ENCODE measurements around the gene PEPD.

Gene PEPD

DNA sequence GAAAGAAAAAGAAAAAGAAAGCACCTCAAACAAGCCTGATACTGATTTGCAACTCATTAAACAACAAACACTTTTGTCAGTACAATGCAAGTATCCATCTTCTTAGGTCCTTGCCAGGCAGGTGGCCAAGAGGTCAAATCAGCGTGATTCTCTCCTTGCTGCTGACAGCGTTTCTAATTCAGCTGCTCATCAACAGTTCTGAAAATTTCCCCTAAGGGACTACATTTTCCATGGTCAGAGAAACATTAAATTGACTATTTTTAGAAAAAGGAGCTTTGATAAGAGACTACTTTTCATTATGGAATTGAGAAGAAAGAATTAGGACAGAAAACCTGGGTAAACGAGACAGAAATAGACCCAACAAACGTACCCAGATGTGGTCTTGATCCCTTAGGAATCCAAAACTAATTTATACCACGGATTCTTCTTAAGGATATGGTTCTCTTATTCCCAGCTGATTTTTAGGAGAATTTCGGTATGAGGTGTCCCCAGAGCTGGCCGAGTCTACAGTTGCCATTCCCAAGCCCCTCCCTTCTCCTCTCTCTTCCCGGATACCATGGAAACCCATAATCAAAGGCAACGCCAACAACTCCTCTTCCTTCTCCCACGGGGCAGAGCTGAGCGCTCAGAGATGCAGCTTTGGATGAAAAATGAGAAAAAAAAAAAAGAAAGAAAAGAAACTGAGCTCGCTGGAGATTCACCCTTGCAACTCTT lies 177.6 kb downstream of the PEPD start:
- no peak overlapping the region for H3K27ac ChIP-seq (ENCODE audit: insufficient read depth, low read depth, low read length, poor library complexity, severe bottlenecking)
- H3K36me3 ChIP-seq (ENCODE audit: control insufficient read depth, insufficient read depth, low read length): no peaks in the 10 kb centered on the region
- H3K4me3 ChIP-seq (ENCODE audit: insufficient read depth, low read depth, low read length): no peak overlapping the region
- no peaks in the 10 kb centered on the region for H3K9me3 ChIP-seq (ENCODE audit: control insufficient read depth, low read length)
- peaks cover 3% of the 10 kb centered on the region for H3K4me1 ChIP-seq (ENCODE audit: control insufficient read depth, insufficient read depth, low read length)
- peaks cover 6% of the 10 kb centered on the region for H3K27me3 ChIP-seq (ENCODE audit: control insufficient read depth, insufficient read depth, low read length, poor library complexity, severe bottlenecking)
- 46 to 49% methylated on average over 11 to 12 of the region's 12 CpGs for WGBS, 2 experiments

DNA sequence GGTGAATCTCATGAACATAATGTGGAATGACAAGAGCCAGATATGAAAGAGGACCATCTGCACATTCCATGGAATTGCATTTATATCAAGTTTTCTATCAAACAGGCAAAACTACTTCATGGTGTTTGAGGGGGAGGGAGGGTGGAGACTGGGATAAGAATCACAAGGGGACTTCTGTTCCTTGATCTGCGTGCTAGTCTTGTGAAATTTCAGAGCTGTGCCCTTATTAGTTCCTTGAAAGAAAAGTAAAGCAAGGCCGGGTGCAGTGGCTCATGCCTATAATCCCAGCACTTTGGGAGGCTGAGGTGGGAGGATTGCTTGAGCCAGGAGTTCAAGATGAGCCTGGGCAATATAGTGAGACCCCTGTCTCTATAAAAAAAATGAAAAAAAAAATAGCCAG lies 178.3 kb downstream of the PEPD start:
- Histone ChIP-seq H3K4me3 (ENCODE audit: insufficient read depth, low read depth, low read length) (no peak overlapping the region), H3K27me3 (ENCODE audit: control insufficient read depth, insufficient read depth, low read length, poor library complexity, severe bottlenecking) (peaks cover 6% of the 10 kb centered on the region), H3K4me1 (ENCODE audit: control insufficient read depth, insufficient read depth, low read length) (peaks cover 3% of the 10 kb centered on the region), H3K36me3 (ENCODE audit: control insufficient read depth, insufficient read depth, low read length) (no peaks in the 10 kb centered on the region), H3K27ac (ENCODE audit: insufficient read depth, low read depth, low read length, poor library complexity, severe bottlenecking) (no peak overlapping the region), H3K9me3 (ENCODE audit: control insufficient read depth, low read length) (no peaks in the 10 kb centered on the region)
- WGBS, 2 experiments: 95 to 96% methylated on average over 2 of the region's 2 CpGs

DNA sequence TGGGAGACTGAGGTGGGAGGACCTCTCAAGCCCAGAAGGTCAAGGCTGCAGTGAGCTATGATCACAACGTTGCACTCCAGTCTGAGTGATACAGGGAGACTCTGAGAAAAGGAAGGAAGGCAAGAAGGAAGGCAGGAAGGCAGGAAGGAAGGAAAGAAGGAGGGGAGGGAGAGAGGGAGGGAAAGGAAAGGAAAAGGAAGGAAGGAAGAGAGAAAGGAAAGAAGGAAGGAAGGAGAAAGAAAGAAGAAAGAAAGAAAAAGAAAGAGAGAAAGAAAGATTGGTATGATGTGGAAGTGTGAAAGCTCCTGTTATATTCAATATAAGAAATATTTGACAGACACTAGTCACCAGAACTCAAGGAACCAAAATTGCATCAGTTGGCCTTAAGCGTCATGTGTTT lies 180.6 kb downstream of the PEPD start:
- H3K4me3 ChIP-seq (ENCODE audit: insufficient read depth, low read depth, low read length): no peak overlapping the region
- H3K27ac ChIP-seq (ENCODE audit: insufficient read depth, low read depth, low read length, poor library complexity, severe bottlenecking): no peak overlapping the region
- H3K4me1 ChIP-seq (ENCODE audit: control insufficient read depth, insufficient read depth, low read length): peaks cover 3% of the 10 kb centered on the region
- no peaks in the 10 kb centered on the region for H3K36me3 ChIP-seq (ENCODE audit: control insufficient read depth, insufficient read depth, low read length)
- peaks cover 6% of the 10 kb centered on the region for H3K27me3 ChIP-seq (ENCODE audit: control insufficient read depth, insufficient read depth, low read length, poor library complexity, severe bottlenecking)
- no peaks in the 10 kb centered on the region for H3K9me3 ChIP-seq (ENCODE audit: control insufficient read depth, low read length)
- 76% methylated on average over 2 of the region's 2 CpGs for WGBS, 2 experiments

DNA sequence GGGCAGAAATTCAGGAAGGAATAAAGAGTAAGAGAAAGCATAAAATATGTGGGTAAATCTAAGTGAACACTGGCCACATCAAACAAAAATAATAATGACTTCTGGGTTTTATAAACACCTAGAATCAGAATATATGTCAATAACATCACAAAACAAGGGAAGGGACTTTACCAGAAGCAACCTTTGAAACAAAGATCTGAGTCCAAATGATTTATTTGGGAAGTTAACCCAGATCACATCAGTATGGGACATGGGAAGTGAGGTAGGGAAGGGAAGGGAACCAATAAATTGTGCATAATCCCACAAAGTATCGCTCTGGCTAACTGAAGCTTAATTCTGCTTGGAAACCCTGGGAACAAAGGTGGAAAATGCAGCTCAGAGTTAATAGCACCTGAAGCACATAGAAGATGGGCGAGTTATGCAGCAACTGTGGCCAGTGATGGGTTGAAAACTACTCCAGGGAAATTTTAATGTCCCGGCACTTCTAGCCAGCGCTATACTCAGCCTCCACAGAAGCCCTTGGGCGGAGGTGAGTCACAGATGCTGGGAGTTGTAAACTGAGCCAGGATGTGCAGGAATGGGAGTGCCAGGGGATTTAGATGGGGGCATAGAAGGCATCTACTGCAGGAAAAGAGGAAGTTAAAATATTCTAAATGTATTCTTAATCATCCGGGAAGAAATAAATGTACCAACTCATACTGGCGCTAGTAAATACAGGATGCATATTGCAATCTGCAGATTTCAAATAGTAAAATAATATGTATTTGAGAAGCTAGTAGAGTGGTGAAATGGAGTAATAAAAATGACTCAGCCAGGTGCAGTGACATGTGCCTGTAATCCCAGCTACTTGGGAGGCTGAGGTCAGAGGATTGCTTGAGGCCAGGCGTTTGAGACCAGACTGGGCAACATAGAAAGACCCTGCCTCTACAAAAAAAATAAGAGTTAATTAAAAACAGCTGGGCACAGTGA lies 182.3 kb downstream of the PEPD start:
- Histone ChIP-seq H3K4me3 (ENCODE audit: insufficient read depth, low read depth, low read length) (no peak overlapping the region), H3K4me1 (ENCODE audit: control insufficient read depth, insufficient read depth, low read length) (peaks cover 3% of the 10 kb centered on the region), H3K27me3 (ENCODE audit: control insufficient read depth, insufficient read depth, low read length, poor library complexity, severe bottlenecking) (peaks cover 6% of the 10 kb centered on the region), H3K27ac (ENCODE audit: insufficient read depth, low read depth, low read length, poor library complexity, severe bottlenecking) (no peak overlapping the region), H3K9me3 (ENCODE audit: control insufficient read depth, low read length) (no peaks in the 10 kb centered on the region), H3K36me3 (ENCODE audit: control insufficient read depth, insufficient read depth, low read length) (no peaks in the 10 kb centered on the region)
- WGBS, 2 experiments: 86 to 87% methylated on average over 8 of the region's 8 CpGs

Data from ectodermal cell (in vitro differentiated cells).